ENCODE data around the gene UBALD2. TPM values are rescaled to one million over a fixed set of nuclear protein-coding genes. Genes with fewer than 3 reads are reported as not detected.
A peak's percentile ranks its signal among the peaks of the same experiment; 100 is the strongest.

Gene UBALD2
- polyA plus RNA-seq, 1 of the 3 experiments (the other 2 are of a cell fraction) = 27.0 TPM

DNA sequence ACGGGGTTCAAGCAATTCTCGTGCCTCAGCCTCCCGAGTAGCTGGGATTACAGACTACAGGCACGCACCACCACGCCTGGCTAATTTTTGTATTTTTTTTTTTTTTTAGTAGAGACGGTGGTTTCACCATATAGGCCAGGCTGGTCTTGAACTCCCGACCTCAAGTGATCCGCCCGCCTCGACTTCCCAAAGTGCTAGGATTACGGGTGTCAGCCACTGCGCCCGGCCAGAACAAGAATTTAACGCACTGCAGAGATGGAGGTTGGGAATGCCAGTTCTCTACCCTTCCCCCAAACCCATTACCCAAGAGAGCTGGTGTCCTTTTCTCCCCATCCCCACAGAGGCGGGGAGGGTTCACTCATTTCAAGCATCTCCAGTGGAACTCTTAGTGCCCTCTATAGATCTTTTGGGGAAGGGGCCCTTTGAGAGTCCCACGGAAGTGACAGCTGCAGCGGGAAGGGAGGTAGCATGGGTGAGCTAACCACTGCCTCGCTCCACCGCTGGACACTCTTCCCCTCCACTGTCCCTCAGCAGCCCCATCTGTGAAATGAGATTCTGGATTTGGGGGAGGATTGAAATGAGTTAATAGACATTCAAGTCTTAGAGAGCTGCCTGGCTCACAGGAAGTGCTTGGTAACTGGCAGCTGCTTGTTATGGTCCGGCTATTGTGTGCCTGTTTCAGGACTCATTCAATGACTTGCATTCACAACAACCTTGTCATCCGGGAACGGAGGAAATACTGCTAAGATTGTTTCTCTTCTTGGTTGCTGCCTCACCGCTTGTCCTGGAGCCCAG is 3.5 kb upstream of the UBALD2 start:
- ChIA-PET POLR2A (no interaction called here), CTCF (interaction anchor here (0.8 to 8.1 kb wide), 7 partner anchors 16 to 406 kb away, joined by 3 to 86 read pairs (median 7); partner anchors contain the start of gene WBP2)
- Histone ChIP-seq H3K9ac (no peak overlapping the region), H3K4me3 (ENCODE audit: low read depth in 2 of 2, low read length in 1 of 2) (no peak overlapping the region), H3K4me1 (ENCODE audit: control insufficient read depth in 1 of 2, insufficient read depth in 2 of 2, low read depth in 1 of 2, low read length in 1 of 2) (peaks cover under 1 to 7% of the 10 kb centered on the region in 2 experiments; a peak in 3 of 4 replicates), H3K36me3 (replicated peaks in 1 of 2; ENCODE audit: control insufficient read depth in 1 of 2, insufficient read depth in 2 of 2, low read length in 1 of 2) (no peaks in the 10 kb centered on the region), H3K9me3 (no peaks in the 10 kb centered on the region), H4K20me1 (ENCODE audit: insufficient read depth) (no peaks in the 10 kb centered on the region), H3K79me2 (ENCODE audit: insufficient read depth) (peaks cover 11% of the 10 kb centered on the region), H3F3A (replicated peaks; ENCODE audit: insufficient read depth) (peaks cover 18% of the 10 kb centered on the region), H3K27me3 (ENCODE audit: insufficient read depth) (no peaks in the 10 kb centered on the region), H2AFZ (ENCODE audit: low read depth) (peak overlapping the region; percentile 96; the same call in 1 of the 2 replicates), H3K9me2 (no peaks in the 10 kb centered on the region), H3K27ac (ENCODE audit: low read depth in 2 of 2, low read length in 1 of 2) (peak overlapping the region in 1 of 2 experiments; percentile 22; a peak in 1 of 4 replicates), H3K4me2 (no peak overlapping the region)
- TF ChIP-seq TEAD4 (IDR thresholded peaks at IDR 0.05; ENCODE audit: borderline replicate concordance, insufficient read depth) (no peak), NRF1 (IDR thresholded peaks at IDR 0.05; ENCODE audit: low read depth, low read length) (no peak), MAX (IDR thresholded peaks at IDR 0.05; ENCODE audit: low read depth) (no peak), RFX5 (IDR thresholded peaks at IDR 0.05; ENCODE audit: low read length) (no peak)
- TF ChIP-seq, protein P1, sequence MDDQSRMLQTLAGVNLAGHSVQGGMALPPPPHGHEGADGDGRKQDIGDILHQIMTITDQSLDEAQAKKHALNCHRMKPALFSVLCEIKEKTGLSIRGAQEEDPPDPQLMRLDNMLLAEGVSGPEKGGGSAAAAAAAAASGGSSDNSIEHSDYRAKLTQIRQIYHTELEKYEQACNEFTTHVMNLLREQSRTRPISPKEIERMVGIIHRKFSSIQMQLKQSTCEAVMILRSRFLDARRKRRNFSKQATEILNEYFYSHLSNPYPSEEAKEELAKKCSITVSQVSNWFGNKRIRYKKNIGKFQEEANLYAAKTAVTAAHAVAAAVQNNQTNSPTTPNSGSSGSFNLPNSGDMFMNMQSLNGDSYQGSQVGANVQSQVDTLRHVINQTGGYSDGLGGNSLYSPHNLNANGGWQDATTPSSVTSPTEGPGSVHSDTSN (IDR thresholded peaks at IDR 0.05) = no peak
- DNase-seq = no peak
- 94% methylated on average over 23 of the region's 23 CpGs for WGBS (ENCODE audit: low lambda C conversion rate)

DNA sequence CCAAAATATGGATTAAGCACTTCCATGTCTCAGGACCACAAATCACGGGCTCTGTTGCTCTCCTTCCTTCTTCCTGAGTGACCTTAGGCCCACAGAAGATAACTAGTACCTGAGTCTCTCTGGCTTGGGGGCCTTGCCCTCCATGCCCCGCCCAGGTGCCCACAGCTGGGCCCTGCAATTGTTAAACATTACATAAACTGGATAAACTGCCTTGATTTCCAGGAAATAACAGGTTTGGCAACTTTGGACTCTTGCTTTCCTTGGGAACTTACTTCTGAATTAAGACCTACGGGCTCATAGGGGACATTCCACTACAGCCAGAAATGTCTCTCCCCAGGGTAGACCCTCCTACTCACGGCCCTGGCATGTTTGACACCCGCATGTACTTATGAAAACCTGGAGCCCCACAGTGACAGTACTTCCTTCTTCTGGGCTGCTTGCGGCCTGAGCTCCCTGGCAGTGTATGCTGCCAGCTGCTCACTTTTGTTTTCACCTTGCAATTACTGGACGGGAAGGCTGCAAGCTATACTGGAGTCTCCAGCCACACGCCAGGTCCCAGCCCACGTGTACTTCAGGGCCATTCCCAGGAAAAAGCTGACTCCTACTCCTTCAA is 2.3 kb upstream of the UBALD2 start:
- no peaks in the 10 kb centered on the region for H4K20me1 ChIP-seq (ENCODE audit: insufficient read depth)
- peaks cover 18% of the 10 kb centered on the region for H3F3A ChIP-seq (replicated peaks; ENCODE audit: insufficient read depth)
- no peak for DNase-seq
- peaks cover 23% of the 10 kb centered on the region for H3K79me2 ChIP-seq (ENCODE audit: insufficient read depth)
- no peak overlapping the region for H3K4me2 ChIP-seq
- H3K4me3 ChIP-seq (ENCODE audit: low read depth in 2 of 2, low read length in 1 of 2) = no peak overlapping the region
- peaks cover 11 to 14% of the 10 kb centered on the region in 2 experiments; a peak in 3 of 4 replicates for H3K4me1 ChIP-seq (ENCODE audit: control insufficient read depth in 1 of 2, insufficient read depth in 2 of 2, low read depth in 1 of 2, low read length in 1 of 2)
- peak overlapping the region in 1 of 2 experiments; percentile 22; a peak in 1 of 4 replicates for H3K27ac ChIP-seq (ENCODE audit: low read depth in 2 of 2, low read length in 1 of 2)
- ChIA-PET POLR2A (interaction anchor here (1.2 kb wide), 1 partner anchor 90 kb away, joined by 5 read pairs; no protein-coding TSS in a partner anchor), CTCF (interaction anchor here (0.6 to 8.1 kb wide), 12 partner anchors 8 to 503 kb away, joined by 3 to 86 read pairs (median 4); partner anchors contain the start of gene WBP2)
- H3K9me2 ChIP-seq = no peaks in the 10 kb centered on the region
- no peak overlapping the region for H3K9ac ChIP-seq
- no peaks in the 10 kb centered on the region for H3K9me3 ChIP-seq
- no peaks in the 10 kb centered on the region for H3K27me3 ChIP-seq (ENCODE audit: insufficient read depth)
- 94% methylated on average over 9 of the region's 9 CpGs for WGBS (ENCODE audit: low lambda C conversion rate)
- H2AFZ ChIP-seq (ENCODE audit: low read depth) = peak overlapping the region; percentile 96
- peaks cover 0 to 4% of the 10 kb centered on the region in 2 experiments for H3K36me3 ChIP-seq (replicated peaks in 1 of 2; ENCODE audit: control insufficient read depth in 1 of 2, insufficient read depth in 2 of 2, low read length in 1 of 2)
- TF ChIP-seq NRF1 (IDR thresholded peaks at IDR 0.05; ENCODE audit: low read depth, low read length) = no peak
- TF ChIP-seq GABPA (IDR thresholded peaks at IDR 0.05; ENCODE audit: low read depth) = no peak
- no peak for TF ChIP-seq MEF2A (IDR thresholded peaks at IDR 0.05; ENCODE audit: borderline replicate concordance, low read depth)
- TF ChIP-seq IRF3 (IDR thresholded peaks at IDR 0.05; ENCODE audit: low read depth, low read length) = no peak
- TF ChIP-seq YY1 (IDR thresholded peaks at IDR 0.05; ENCODE audit: low read depth) = no peak
- TF ChIP-seq, protein P2, sequence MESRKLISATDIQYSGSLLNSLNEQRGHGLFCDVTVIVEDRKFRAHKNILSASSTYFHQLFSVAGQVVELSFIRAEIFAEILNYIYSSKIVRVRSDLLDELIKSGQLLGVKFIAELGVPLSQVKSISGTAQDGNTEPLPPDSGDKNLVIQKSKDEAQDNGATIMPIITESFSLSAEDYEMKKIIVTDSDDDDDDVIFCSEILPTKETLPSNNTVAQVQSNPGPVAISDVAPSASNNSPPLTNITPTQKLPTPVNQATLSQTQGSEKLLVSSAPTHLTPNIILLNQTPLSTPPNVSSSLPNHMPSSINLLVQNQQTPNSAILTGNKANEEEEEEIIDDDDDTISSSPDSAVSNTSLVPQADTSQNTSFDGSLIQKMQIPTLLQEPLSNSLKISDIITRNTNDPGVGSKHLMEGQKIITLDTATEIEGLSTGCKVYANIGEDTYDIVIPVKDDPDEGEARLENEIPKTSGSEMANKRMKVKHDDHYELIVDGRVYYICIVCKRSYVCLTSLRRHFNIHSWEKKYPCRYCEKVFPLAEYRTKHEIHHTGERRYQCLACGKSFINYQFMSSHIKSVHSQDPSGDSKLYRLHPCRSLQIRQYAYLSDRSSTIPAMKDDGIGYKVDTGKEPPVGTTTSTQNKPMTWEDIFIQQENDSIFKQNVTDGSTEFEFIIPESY (IDR thresholded peaks at IDR 0.05; ENCODE audit: borderline replicate concordance, low read depth) = no peak
- no peak for TF ChIP-seq FOXM1 (IDR thresholded peaks at IDR 0.05; ENCODE audit: low read depth)
- no peak for TF ChIP-seq SMC3 (IDR thresholded peaks at IDR 0.05; ENCODE audit: low read depth, low read length)
- no peak for TF ChIP-seq USF2 (IDR thresholded peaks at IDR 0.05; ENCODE audit: borderline replicate concordance, low read depth, low read length)
- TF ChIP-seq, protein P3, sequence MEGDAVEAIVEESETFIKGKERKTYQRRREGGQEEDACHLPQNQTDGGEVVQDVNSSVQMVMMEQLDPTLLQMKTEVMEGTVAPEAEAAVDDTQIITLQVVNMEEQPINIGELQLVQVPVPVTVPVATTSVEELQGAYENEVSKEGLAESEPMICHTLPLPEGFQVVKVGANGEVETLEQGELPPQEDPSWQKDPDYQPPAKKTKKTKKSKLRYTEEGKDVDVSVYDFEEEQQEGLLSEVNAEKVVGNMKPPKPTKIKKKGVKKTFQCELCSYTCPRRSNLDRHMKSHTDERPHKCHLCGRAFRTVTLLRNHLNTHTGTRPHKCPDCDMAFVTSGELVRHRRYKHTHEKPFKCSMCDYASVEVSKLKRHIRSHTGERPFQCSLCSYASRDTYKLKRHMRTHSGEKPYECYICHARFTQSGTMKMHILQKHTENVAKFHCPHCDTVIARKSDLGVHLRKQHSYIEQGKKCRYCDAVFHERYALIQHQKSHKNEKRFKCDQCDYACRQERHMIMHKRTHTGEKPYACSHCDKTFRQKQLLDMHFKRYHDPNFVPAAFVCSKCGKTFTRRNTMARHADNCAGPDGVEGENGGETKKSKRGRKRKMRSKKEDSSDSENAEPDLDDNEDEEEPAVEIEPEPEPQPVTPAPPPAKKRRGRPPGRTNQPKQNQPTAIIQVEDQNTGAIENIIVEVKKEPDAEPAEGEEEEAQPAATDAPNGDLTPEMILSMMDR (IDR thresholded peaks at IDR 0.05) = no peak
- TF ChIP-seq EP300 (IDR thresholded peaks at IDR 0.05; ENCODE audit: borderline replicate concordance in 1 of 2, low read depth in 1 of 2, low read length in 1 of 2) = no peak
- TF ChIP-seq POLR2AphosphoS5 (IDR thresholded peaks at IDR 0.05; ENCODE audit: low read depth, low read length) = no peak
